OCI-LY3 (cell line): ENCODE results near the gene P2RX3.

ENCODE experiments used
- CTCF ChIP-seq: fragments of 200-600, 300-600 bp; sonication (generic); IDR thresholded peaks from 2 replicates; pipeline ENCODE4 v1.5.1; 2014; ENCODE audit warnings: antibody characterized with exemption, low read length, low read depth
- EZH2phosphoT487 ChIP-seq: fragments of 200-600 bp; shearing (Covaris generic); IDR thresholded peaks from 2 replicates; pipeline ENCODE4 v1.6.1; 2018; ENCODE audit warnings: antibody characterized with exemption, mixed run types, low read depth

- TF ChIP-seq CTCF: no peak
- no peak for TF ChIP-seq EZH2phosphoT487
These were observed 17.3 kb upstream of the P2RX3 start for GRCh38 chr11:57320719-57321387.
